Renal cortex interstitium (tissue), 15 donors: Measurements from ENCODE around the gene CLP1. TPM values are rescaled to one million over a fixed set of nuclear protein-coding genes. Genes with fewer than 3 reads are reported as not detected.

Source experiments
- DNase-seq, 11 donors: peaks; one replicate each; pipeline ENCODE4 v3.0.0-alpha.2; 2013; ENCODE audit warnings: low read depth in 9 of 11, low spot score in 4 of 11; ENCODE audit errors: extremely low read depth in 1 of 11
- long read RNA-seq, 16 experiments: transcript quantifications; one replicate each; lab custom pipeline, GENCODE V29; 2026
- polyA plus RNA-seq, 3 donors: library from polyadenylated mRNA; unstranded; fragments of 120-200 nt; gene quantifications; one replicate each; pipeline ENCODE4 v1.2.1, GENCODE V29; 2013; ENCODE audit not compliant: insufficient read length in 3 of 3

CLP1 gene
- polyA plus RNA-seq: 10 to 100 TPM; 14.5 to 18.5 (median 16.8) TPM
- long read RNA-seq, donor 1, transcript CLP1-205 (3 exons, 2,435 nt): major isoform, 7 of 7 reads
- long read RNA-seq, donor 1, partial matches to known transcripts: 0 of 7 reads
- long read RNA-seq, donor 1, other reads (novel, unspliced or antisense): 0 of 7 reads
- long read RNA-seq, donor 2, partial matches to known transcripts: 0 of 4 reads
- long read RNA-seq, donor 2, other reads (novel, unspliced or antisense): 0 of 4 reads
- long read RNA-seq, donor 3, transcript CLP1-205 (3 exons, 2,435 nt): major isoform, 13 of 13 reads
- long read RNA-seq, donor 3, partial matches to known transcripts: 0 of 13 reads
- long read RNA-seq, donor 3, other reads (novel, unspliced or antisense): 0 of 13 reads
- long read RNA-seq, donor 4, transcript CLP1-205 (3 exons, 2,435 nt): major isoform, 5 of 6 reads
- long read RNA-seq, donor 4, partial matches to known transcripts: 0 of 6 reads
- long read RNA-seq, donor 4, other reads (novel, unspliced or antisense): 0 of 6 reads
- long read RNA-seq, donor 5: 0 reads
- long read RNA-seq, donor 6, partial matches to known transcripts: 0 of 1 reads
- long read RNA-seq, donor 6, other reads (novel, unspliced or antisense): 0 of 1 reads
- long read RNA-seq, donor 7, transcript CLP1-205 (3 exons, 2,435 nt): major isoform, 8 of 8 reads
- long read RNA-seq, donor 7, partial matches to known transcripts: 0 of 8 reads
- long read RNA-seq, donor 7, other reads (novel, unspliced or antisense): 0 of 8 reads
- long read RNA-seq, donor 8, transcript CLP1-205 (3 exons, 2,435 nt): major isoform, 13 of 13 reads
- long read RNA-seq, donor 8, partial matches to known transcripts: 0 of 13 reads
- long read RNA-seq, donor 8, other reads (novel, unspliced or antisense): 0 of 13 reads
- long read RNA-seq, donor 9, transcript CLP1-205 (3 exons, 2,435 nt): major isoform, 9 of 9 reads
- long read RNA-seq, donor 9, partial matches to known transcripts: 0 of 9 reads
- long read RNA-seq, donor 9, other reads (novel, unspliced or antisense): 0 of 9 reads
- long read RNA-seq, donor 10, partial matches to known transcripts: 0 of 4 reads
- long read RNA-seq, donor 10, other reads (novel, unspliced or antisense): 0 of 4 reads
- long read RNA-seq, donor 11, partial matches to known transcripts: 0 of 2 reads
- long read RNA-seq, donor 11, other reads (novel, unspliced or antisense): 0 of 2 reads
- long read RNA-seq, donor 12, partial matches to known transcripts: 0 of 3 reads
- long read RNA-seq, donor 12, other reads (novel, unspliced or antisense): 0 of 3 reads
- long read RNA-seq, donor 13: 0 reads
- long read RNA-seq, donor 14, transcript CLP1-205 (3 exons, 2,435 nt): major isoform, 6 of 7 reads
- long read RNA-seq, donor 14, partial matches to known transcripts: 0 of 7 reads
- long read RNA-seq, donor 14, other reads (novel, unspliced or antisense): 0 of 7 reads
- long read RNA-seq, donor 15, partial matches to known transcripts: 0 of 4 reads
- long read RNA-seq, donor 15, other reads (novel, unspliced or antisense): 0 of 4 reads
- long read RNA-seq, donor 16, transcript CLP1-205 (3 exons, 2,435 nt): major isoform, 17 of 17 reads
- long read RNA-seq, donor 16, partial matches to known transcripts: 0 of 17 reads
- long read RNA-seq, donor 16, other reads (novel, unspliced or antisense): 0 of 17 reads

DNA sequence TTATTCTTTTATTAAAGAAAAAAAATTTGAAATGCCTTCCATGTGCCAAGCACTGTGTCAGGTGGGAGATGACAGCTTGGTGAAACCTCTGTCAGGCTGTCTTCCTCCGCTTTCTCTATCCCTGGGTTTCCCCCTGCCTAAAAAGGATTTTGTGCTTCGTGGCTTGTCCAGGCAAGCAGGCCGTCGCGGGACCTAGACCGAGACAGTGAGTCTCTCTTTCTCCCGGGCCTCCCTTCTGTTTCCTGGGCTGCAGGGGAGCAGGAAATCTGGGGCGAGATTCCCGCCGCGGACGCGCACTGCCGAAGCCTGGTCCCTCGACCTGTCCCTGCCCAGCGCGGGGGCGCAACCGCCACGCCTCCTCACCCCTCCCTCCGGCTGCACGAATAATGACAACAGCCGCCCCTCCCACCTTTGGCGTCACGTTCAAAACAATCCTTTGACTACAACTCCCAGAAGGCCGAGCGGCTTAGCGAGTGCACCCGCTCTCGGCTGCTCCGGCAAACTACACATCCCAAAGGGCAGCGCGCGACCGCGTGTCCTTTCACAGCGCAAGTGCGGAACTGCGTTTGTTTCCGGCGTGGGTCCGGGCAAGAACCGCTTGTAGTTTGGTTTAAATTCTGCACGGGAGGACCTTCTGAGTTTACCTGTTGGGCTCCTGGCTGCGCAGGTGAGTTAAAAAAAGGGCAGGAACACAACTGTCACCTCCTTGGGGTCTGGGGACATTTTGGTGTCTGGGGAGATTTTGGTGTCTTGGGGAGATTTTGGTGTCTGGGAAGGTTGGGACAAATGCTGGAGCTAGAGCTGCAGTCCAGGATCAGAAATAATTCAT, at the start of gene CLP1:
CLP1 (plus strand) TSS at position 569 of the 829 bp plus-strand sequence. CDS start 1,715 bp downstream, outside the sequence.
- DNase-seq: peak; percentile 98 to 100 (median 99)

GRCh38 chr11:57610170-57610569, 47.4 kb upstream of the CLP1 start:
- no peak for DNase-seq

DNA sequence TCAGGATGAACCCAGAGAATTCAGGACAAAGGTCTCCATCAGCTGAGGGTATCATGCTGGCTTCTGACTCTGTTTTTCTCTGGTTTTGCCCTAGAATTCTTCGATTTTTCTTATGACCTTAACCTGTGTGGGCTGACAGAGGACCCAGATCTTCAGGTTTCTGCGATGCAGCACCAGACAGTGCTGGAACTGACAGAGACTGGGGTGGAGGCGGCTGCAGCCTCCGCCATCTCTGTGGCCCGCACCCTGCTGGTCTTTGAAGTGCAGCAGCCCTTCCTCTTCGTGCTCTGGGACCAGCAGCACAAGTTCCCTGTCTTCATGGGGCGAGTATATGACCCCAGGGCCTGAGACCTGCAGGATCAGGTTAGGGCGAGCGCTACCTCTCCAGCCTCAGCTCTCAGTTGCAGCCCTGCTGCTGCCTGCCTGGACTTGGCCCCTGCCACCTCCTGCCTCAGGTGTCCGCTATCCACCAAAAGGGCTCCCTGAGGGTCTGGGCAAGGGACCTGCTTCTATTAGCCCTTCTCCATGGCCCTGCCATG, 43.3 kb upstream of the CLP1 start:
- no peak for DNase-seq

DNA sequence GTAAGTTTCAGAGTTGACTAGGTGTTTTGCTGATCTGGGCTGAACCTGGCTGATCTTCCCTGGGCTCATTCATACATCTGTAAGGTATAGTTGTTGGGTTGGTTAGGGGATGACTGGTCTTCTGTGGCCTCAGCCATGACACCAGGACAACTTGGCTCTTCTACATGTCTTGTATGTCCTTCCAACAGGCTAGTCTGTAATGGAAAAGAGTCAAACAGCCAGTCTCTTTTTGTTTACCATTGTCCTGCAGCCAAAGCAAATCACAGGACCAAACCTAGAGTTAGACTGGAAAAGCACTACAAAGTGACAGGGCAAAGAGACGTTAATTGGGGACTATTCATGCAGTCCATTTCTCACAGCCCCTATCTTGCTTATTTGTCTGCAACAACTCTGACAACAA, 42.3 kb upstream of the CLP1 start:
- DNase-seq: no peak

DNA sequence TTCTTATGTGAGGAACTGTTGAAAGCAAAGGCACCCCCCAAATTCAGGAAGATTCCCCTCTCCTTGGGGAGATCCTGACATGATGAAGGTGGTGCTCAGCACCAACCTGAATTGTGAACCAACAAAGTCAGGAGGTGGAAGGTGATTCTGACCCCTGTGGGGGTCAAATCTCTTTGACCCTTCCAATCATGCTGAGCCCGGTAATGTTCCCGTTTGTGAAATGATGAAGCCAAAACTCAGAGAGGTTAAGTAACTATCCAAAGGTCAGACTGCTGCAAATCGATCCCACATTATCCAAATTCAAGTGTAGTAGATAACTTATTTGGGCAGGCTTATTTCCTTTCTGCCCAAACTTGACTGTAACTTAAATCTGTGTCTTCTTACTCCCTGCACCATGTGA, 41.0 kb upstream of the CLP1 start:
- DNase-seq: no peak

GRCh38 chr11:57618438-57618837, 39.1 kb upstream of the CLP1 start:
- DNase-seq: no peak

- DNase-seq: no peak
Measured at GRCh38 chr11:57619331-57619730, 38.2 kb upstream of the CLP1 start.

DNA sequence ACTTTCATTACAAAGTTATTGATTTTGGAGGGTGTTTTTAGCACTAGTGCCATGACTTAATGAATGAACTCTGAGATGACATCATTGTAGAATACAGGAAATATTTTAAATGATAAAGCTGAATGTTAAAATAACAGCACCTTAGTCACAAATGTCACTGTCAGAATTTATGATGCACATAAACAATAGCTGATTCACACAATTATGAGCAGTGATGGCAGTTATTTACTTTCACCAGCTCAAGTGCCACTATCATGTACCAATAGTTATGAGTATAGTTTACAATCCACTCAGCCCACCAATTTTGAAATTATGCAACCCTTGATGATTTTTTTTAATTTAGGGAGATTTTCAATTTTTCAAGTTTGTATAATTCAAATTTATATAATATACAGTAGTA, 37.1 kb upstream of the CLP1 start:
- DNase-seq: no peak

DNA sequence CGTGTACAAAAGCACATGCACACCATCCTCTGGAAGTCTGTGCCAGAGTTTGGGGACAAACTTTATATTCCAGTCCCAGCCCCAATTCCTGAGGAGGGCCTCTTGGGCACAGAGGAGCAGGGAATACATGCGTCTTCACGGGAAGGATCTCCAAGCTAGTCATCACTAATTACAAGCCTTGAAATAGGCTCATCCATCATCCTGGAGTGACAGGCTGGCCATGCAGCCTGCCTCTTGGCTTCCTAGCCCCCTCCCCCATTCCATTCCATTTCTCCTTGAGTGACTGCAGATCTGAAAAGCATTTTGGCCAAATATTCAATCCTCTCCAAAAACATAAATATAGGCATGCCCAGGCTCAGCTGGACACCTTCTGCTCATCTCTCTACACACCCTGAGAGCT, 35.3 kb upstream of the CLP1 start:
- no peak for DNase-seq

- no peak for DNase-seq
Measured at GRCh38 chr11:57624864-57625263, 32.7 kb upstream of the CLP1 start.

GRCh38 chr11:57626895-57627294, 30.7 kb upstream of the CLP1 start:
- DNase-seq: no peak

GRCh38 chr11:57630171-57630570, 27.4 kb upstream of the CLP1 start:
- DNase-seq: no peak

- no peak for DNase-seq
Measured at GRCh38 chr11:57632116-57632515, 25.4 kb upstream of the CLP1 start.

DNA sequence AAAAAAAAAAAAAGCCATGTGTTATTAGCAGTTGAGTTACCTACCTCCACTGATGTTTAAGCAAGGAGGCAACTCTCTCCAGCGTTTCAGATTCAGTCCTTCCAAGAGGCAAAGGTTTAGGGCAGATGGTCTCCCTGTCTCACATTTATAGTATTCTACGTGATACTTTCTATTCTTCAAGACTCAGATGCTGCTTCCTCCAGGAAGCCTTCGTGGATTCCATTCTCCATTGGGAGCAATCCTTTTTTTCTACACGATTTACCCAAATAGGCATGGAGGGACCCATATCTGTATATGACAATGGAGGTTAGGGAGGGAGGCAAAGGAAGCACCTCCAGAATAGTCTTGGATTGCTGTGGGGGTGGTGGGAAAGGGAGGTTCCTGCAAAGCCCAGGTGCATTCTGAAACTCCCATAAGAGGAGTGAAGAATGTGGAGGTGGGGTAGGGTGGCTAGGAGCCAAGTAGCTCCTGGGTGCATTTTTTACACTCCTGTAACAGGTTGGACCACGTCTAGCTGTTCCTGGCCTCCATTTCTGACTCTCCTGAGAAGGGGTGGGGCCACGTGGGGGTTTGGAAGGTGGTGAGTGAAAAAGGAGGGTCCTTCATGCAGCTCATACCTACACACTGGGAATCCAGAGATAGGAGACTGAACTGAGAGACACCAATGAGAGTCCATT, 24.0 kb upstream of the CLP1 start:
- DNase-seq: no peak

DNA sequence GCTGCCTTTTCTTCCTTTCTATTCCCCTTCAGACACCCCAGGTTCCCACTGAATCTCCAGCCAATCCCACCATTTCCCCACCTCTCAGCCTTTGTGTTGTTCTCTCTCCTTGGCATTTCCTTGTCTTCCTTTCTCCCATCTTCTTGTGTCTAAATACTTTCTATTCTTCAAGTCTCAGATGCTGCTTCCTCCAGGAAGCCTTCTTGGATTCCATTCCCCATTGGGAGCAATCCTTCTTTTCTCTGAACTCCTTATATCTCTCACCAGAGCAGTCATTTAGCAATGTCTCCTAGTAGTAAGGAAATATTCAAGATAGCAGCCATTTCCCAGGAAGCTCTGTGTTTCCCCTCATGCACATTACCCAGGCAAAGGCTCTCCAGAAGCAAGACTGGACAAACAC, 23.3 kb upstream of the CLP1 start:
- no peak for DNase-seq

- DNase-seq: no peak
Measured at GRCh38 chr11:57635246-57635645, 22.3 kb upstream of the CLP1 start.

DNA sequence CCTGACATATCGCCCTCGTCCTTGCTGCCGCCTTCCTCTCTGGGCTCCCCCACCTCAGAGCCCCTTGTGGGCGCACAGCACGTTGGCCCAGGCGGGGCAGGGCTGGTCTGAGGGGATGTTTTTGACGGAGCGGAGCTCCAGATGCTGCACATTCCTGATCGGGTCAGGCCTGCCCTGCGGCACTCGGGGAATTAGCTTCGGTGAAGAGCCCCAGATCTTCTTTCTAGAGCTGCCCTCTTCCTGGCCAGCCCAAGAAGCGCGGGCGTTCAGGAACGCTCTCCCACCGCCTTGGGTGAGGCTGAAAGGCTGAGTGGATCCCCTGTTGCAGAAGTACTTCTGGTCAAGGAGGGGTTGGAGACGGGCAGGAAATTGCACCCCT, 19.9 kb upstream of the CLP1 start:
- DNase-seq: no peak
